HG03575 (cell line): Measurements from ENCODE around the gene PFKFB3.
"Not testable (repeated sequence)": the region's sequence is repeated elsewhere in the genome, so short reads cannot be mapped to it uniquely, and the experiment has no call there.

Experiments used
- ATAC-seq: cut with Tn5 transposase; IDR thresholded peaks from one replicate; pipeline ENCODE4 v1.9.1; 2021; ENCODE audit not compliant: unreplicated experiment, insufficient number of reproducible peaks, low FRiP score; ENCODE audit errors: extremely low read depth

Gene PFKFB3

DNA sequence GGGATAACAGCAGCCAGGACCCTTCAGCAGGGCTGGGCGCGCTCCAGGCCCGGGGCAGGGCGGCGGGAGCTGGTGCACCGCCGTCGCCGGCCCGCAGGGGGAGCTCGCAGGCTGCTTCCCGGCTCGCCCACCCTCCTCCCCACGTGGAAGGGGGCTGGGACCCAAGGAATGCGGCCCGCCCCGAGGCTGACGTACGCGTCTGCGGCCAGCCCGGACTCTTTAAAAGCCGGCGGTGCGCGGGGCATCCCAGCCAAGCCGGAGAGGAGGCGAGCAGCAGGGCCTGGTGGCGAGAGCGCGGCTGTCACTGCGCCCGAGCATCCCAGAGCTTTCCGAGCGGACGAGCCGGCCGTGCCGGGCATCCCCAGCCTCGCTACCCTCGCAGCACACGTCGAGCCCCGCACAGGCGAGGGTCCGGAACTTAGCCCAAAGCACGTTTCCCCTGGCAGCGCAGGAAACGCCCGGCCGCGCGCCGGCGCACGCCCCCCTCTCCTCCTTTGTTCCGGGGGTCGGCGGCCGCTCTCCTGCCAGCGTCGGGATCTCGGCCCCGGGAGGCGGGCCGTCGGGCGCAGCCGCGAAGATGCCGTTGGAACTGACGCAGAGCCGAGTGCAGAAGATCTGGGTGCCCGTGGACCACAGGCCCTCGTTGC lies at the start of gene PFKFB3:
Gene PFKFB3 (plus strand): TSS at position 249 of the 647 bp plus-strand sequence. CDS start 329 bp downstream, at position 578.
- ATAC-seq = peak; percentile 36

DNA sequence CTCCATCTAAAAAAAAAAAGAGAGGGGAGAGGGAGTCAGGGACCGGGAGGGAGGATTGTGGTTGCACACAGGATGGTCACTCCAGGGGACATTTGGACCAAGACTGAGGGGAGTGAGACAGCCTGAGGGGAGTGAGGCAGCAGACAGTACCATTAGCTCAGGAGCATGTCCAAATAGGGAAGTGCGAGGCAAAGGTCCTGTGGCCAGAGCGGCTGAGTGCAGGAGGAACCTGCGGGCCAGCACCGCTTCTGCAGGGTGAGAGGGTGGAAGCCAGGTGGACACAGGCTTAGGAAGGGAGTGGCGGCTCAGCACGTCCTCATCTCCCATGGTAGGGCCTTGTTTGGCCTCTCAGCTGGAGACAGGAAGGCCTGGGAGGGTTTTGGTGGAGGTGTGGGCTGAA lies 48.9 kb upstream of the PFKFB3 start:
- no peak for ATAC-seq

DNA sequence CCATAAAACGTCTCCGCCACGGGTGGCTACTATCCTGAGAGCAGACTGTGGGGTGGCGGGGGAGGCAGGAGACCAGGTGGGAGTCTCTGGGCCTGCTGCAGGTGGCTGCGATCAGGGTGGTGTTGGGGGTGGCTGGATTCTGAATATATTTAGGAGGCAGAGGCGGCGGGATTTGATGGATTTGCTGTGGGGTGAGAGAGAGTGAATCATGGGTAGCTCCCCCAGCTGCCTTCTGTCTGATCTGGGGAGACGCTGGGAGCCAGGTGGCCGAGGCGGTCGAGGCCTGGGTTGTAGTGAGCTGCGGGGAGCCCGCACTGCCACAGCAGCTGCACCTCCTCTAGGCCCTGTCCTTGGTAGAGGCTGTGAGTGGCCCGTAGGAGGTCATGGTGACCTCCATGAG lies 48.2 kb upstream of the PFKFB3 start:
- no peak for ATAC-seq

DNA sequence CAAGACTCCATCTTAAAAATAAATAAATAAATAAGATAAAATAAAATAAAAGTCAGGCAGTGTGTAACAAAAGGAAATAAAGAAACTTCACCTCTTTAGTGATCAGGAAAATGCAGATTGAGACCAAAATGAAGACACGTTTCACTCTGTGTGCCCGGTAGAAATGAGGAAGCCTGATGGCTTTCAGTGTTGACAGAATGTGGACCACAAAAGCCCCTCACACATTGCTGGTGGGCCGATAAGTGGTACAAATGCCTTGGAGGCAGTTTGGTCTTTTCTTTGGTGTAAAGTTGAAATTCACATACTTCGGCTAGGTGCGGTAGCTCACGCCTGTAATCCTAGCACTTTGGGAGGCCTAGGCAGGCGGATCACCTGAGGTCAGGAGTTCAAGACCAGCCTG lies 44.5 kb upstream of the PFKFB3 start:
- ATAC-seq = no peak

DNA sequence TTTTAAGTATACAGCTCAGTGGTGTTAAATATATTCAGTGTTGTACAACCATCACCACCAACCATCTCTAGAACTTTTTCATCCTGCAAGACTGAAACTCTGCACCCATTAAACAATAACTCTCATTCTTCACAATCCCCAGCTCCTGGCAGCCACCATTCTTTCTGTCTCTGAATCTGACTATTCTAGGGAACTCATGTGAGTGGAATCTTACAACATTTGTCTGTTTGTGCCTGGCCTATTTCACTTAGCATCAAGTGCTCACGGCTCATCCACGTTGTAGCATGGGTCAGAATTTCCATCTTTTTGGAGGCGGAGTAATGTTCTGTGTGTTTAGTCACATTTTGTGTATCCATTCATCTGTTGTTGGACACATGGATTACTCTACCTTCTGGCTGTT lies 40.8 kb upstream of the PFKFB3 start:
- no peak for ATAC-seq

DNA sequence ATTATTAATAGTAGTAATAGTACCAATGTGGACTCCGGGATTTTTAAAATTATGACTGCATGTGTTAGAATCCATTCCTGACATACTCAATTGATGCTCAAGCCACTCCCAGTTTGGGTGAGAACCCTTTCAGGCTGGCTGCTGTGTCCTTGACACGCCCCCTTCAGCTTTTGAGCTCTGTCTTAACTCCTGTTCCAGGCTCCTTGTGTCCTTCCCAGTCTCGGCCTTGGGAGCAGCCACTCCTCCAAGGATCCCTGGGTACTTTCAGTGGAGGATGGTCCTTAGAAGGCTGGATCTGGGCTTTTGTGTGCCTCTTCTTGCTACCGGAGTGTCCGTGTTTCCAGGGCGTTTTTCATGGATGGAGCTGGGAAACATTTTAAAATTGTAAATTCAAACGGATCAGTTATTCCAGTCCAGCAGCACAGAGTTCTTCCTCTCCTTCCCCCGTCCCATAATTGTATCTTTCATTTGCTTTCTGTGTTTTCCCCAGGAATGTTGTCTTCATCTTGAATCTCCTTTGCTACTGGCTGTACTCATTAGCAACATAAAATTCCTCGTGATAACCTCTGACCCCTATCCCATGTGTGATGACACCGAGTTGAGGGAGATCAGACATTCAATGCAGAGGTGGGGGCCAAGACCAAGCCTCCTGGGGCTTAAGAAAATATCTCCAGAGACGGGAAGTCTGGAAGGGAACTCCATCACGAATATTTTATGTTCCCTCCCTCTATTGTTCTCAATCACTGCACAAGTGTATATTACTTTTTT lies 40.0 kb upstream of the PFKFB3 start:
- no peak for ATAC-seq

DNA sequence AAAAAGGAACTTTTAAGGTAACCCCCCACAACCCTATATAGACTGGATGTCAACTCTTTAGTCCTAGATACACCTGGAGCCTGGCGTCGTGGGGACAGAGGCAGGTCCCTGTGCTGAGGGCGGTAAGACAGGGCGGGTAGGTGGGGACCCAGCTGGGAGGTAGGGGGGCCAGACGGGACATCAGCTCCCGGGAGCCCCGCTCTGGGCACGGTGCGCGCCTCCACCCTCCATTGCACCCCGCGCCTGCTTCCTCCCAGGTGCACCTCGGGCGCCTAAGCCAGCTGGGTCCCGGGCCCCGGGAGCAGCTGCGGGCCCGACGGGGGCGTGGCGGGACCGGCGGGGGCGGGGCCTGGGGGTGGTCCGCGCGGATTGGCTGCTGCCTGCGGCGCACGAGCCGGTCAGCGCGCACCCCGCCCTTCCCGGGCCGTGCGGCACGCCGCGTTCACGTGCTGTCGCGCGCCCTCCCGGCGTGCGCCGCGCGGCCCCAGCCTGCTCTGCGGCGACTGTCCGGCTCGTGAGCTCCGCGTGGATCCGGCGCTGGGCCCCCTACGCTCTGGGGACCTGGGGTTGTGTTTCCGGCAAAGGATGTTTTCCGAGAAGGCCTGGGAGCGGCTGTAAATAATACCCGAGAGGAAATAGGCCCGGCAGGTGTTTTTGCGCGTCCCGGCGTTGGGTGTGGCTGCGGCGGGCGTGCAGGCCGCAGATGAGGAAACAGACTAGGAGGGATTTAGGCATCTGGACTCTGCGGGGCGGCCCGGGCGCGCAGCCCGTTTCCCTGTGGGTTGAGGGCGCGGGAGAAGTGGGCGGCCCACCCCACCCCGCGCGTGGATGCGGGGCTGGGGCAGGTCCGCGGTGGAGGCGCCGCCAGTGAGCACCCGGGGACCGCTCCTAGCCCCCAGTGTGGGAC lies 39.1 kb upstream of the PFKFB3 start:
- ATAC-seq = no peak

DNA sequence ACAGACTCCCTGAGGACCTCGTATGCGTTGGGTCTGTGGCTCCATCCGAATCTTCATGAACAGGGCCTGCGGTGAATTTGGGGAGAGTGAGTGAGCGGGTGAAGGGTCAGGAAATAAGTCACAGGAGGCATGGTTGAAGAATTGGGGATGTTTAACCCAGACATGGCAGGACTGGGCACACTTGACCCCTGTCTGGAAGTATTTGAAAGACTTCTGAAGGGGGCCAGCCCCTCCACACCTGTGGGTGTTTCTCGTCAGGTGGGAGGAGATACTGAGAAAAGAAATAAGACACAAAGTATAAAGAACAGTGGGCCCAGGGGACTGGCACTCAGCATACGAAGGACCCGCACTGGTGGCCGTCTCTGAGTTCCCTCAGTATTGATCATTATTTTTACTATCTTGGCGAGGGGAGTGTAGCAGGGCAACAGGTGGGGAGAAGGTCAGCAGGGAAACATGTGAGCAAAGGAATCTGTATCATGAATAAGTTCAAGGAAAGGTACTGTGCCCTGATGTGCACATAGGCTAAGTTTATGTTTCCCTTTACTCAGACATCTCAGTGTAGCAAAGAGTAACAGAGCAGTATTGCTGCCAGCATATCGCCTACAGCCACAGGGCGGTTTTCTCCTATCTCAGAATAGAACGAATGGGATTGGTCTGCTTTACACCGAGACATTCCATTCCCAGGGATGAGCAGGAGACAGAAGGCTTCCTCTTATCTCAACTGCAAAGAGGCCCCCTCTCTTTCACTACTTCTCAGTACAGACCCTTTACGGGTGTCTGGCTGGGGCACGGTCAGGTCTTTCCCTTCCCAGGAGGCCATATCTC lies 38.2 kb upstream of the PFKFB3 start:
- no peak for ATAC-seq

DNA sequence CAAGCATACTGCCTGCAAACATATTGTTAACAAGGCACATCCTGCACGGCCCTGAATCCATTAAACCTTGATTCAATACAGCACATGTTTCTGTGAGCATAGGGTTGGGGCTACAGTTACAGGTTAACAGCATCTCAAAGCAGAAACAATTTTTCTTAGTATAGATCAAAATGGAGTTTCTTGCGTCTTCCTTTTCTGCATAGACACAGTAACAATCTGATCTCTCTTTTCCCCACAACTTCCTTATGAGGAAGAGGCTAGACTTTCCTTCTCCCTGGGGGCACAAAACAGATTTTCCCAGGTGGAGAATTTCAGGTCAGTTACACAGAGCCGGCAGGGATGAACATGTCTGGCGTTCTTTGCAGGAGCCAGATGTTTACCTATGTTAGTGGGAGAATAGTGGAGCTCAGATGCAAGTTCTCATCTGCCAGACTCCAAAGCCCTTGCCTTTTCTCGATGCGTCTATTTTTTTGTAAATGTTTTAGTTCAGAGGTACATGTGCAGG lies 37.5 kb upstream of the PFKFB3 start:
- ATAC-seq = no peak

DNA sequence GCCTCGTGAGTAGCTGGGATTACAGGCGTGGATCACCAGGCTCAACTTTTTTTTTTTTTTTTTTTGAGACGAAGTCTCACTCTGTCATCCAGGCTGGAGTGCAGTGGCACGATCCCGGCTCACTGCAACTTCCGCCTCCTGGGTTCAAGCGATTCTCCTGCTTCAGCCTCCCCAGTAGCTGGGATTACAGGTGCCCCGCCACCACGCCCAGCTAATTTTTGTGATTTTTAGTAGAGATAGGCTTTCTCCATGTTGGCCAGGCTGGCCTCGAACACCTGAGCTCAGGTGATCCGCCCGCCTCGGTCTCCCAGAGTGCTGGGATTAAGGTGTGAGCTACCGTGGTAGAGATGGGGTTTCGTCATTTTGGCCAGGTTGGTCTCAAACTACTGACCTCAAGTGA lies 36.8 kb upstream of the PFKFB3 start:
- ATAC-seq = not testable (repeated sequence)

DNA sequence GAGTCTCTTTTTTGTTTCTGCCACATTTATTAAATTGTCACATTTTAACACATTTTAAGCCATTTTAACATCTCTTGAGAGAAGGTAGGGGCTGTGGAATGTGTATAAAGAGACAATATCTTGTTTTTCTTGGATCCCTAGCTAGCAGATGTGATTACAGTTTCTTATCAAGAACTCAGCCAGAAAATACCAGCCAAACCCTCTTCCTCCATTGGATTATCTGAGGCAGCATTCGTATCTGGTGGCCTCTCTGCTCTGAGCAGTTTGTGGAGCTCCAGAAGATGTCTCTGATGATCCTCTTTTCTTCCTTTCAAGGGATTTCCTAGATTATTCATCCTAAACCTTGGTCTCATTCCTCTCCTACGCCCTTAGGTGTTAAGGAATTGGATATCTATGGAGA lies 35.3 kb upstream of the PFKFB3 start:
- no peak for ATAC-seq

DNA sequence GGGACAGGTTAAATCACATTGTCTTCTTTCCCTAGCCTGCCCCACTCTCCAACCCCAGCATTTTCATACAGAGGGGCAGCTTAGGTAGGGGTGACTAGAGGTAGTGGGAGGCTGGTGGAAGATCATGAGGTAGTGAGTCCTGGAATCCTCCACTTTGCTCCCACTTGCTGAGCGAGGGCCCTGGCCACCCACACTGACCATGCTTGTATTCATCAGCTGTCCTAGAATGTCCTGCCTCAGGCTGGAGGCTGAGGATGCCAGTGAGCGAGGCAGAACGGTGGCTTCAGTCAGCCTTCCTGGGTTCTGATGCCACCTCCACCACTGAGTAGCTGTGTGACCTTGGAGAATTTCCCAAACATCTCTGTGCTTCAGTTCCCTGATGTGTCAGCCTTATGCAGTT lies 34.6 kb upstream of the PFKFB3 start:
- ATAC-seq = no peak

DNA sequence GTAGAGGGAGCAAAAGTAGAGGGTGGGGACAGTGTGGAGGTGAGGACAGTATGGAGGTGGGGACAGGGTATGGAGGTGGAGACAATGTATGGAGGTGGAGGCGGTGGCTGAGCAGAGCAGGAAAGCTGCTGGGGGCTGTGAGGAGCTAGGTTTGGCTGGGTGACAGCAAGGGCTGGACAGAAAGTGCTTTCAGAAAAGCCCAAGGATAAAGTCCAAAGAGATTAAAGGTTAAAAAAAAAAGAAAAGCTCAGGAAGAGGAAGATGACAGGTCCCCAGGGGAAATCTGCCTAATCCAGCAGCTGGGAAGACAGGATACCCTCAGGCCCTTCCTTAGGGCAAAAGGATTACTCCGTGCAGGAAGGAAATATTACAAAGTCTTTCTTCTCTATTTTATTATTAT lies 32.1 kb upstream of the PFKFB3 start:
- no peak for ATAC-seq

DNA sequence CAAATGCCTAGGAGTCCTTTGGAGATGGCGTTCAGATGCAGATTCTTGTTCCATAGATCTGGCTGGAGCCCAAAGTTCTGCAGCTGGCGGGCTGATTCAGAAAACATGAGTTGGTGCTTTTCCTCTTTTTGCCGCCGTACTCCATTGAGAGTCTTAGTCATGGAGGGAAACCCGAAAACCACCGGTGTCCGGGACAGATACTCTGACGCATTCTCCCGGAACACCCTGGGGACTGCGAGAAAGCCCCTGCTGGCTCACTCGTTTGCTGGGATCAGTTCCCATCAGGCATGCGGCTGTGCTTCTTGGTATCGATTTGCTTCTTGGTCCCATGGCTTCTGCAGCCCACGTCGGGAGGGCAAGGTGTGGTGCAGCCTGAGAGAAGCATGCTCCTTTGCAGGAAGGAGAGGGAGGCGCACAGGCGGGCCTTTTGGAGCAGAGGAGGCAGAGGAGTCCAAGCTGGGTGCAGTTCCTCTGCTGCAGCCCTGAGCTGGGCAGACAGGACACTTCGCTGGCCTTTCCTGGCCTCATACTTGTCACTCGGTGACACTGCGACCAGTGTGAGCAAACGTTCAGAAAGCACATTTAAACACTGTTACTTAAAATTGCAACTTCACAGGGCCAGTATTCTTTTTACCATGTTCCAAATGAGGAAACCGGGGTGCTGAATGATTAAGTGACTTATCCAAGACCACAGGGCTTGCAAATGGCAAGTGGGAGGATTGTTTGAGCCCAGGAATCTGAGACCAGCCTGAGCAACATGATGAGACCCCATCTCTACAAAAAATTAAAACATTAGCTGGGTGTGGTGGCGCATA lies 30.6 kb upstream of the PFKFB3 start:
- ATAC-seq = no peak

DNA sequence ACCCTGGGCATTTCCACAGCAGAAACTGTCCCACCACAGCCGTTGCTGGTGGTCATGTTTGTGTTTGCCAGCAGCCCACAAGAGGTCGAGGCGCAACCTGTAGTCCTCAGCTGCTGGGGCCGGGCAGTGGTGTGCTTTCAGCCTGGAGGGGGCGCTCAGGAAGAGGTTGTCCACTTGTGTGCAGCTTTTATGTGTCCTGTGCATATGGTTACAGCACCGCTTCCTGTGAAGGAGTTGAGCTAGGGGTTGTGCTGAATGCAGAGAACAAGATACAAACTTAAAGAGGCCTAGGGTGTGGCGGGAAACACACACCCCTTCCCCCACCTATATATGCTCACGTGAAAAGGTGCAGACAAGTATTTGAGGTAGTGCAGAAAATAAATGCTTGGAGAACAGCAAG lies 29.5 kb upstream of the PFKFB3 start:
- no peak for ATAC-seq

DNA sequence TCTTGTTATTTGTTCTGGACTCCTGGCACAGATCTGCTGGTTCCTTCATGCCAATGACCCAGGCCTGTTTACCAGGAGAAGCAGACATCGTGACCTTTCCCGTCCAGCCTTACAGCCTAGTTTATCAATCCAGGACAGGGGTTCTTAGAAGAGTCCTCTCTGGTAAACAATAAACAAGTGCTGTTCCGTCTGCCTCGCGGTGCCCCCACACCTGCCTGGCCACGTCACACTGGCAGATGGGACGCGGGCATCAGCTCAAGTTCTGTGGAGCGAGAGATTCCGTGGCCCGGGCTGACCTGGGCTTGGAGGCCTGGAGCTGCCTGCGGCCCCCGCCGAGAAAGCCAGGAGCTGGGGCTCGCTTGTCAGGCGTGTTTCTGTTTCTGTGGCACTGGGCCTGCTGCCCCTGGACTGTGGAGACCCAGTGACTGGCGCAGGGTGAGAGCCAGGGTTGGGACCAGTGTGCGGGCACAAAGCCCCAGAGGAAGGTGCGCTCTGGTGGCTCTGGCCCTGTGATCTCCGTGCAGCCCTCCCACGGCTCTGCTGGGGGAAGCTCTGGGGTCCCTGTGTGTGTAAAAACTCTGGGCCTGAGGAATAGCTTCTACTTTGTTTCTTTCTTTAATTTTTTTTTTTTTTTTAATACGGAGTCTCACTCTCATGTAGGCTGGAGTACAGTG lies 28.4 kb upstream of the PFKFB3 start:
- no peak for ATAC-seq

DNA sequence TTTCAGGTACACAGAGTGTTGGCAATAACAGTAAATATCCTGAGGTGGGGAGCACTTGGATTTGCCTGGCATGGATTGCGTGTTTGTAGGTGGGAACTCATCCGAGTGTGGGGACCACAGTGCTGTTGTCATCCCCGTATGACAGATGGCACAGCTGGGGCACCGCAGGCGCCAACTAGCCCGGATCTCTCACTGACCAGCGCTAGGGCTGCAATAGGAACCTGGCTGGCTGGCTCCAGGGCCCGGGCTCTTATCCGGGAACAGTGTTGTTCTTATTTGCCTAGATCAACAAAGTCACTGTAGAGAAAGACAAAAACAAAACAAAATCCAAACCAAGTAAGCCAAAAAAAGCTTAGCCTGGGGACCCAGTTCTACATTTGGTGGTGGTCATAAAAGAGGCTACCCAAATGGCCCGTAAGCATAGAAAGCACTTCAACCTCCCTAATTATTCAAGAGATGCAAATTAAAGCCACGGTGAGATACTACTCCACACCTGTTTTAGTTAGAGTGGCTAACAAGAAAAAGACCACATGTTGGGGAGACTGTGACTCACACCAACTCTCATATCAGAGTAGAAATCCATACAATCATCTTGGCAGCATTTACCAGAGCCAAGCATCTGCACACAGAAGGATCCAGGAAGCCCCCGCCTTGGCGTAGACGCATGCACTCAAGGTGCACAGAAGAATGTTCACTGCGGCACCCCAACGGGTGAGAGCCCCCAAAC lies 27.2 kb upstream of the PFKFB3 start:
- no peak for ATAC-seq
